Measurements from ENCODE around the gene CD163L1. TPM values are rescaled to one million over a fixed set of nuclear protein-coding genes. Genes with fewer than 3 reads are reported as not detected.

Gene CD163L1
- total and polyA plus RNA-seq, 2 of the 8 experiments (the other 6 are each of a cell fraction or from before 2014, with no cell fraction given): 0.11 to 0.22 TPM

GRCh38 chr12:7486512-7486911 lies 42.6 kb upstream of the CD163L1 start (continued):
- TF ChIP-seq CTCF (IDR thresholded peaks at IDR 0.05; ENCODE audit: control extremely low read depth in 1 of 3, insufficient read depth in 1 of 3, low read depth in 1 of 3, low read length in 3 of 3) (no peak), POLR2A (IDR thresholded peaks at IDR 0.05; ENCODE audit: control extremely low read depth in 1 of 2, low read depth in 2 of 2, low read length in 2 of 2) (no peak), POLR2AphosphoS5 (IDR thresholded peaks at IDR 0.05; ENCODE audit: low read depth, low read length) (no peak), GABPA (IDR thresholded peaks at IDR 0.05; ENCODE audit: borderline replicate concordance, insufficient read depth, low read length) (no peak), SAP30 (IDR thresholded peaks at IDR 0.05; ENCODE audit: insufficient read depth, insufficient replicate concordance, low read length) (no peak)
